ENCODE measurements around the gene ODAD4. TPM values are rescaled to one million over a fixed set of nuclear protein-coding genes. Genes with fewer than 3 reads are reported as not detected.

The ODAD4 gene
- total and polyA plus RNA-seq, 3 donors from 2014 or later, result 22.3 to 53.7 (median 26.0) TPM

- DNase-seq, result no peak
- 90 to 93% methylated on average over 4 of the region's 4 CpGs for WGBS, 2 donors
- intact Hi-C loops (cut with DNase I; ENCODE audit: low total_unique reads), result no loop called here
- H3K4me3 ChIP-seq, result no peak overlapping the region
- no peaks in the 10 kb centered on the region for H3K27me3 ChIP-seq
- H3K27ac ChIP-seq, result peak overlapping the region in 1 of 2 donors; percentile 82
- TF ChIP-seq POLR2A (IDR thresholded peaks at IDR 0.05), result no peak
- TF ChIP-seq, protein P1, sequence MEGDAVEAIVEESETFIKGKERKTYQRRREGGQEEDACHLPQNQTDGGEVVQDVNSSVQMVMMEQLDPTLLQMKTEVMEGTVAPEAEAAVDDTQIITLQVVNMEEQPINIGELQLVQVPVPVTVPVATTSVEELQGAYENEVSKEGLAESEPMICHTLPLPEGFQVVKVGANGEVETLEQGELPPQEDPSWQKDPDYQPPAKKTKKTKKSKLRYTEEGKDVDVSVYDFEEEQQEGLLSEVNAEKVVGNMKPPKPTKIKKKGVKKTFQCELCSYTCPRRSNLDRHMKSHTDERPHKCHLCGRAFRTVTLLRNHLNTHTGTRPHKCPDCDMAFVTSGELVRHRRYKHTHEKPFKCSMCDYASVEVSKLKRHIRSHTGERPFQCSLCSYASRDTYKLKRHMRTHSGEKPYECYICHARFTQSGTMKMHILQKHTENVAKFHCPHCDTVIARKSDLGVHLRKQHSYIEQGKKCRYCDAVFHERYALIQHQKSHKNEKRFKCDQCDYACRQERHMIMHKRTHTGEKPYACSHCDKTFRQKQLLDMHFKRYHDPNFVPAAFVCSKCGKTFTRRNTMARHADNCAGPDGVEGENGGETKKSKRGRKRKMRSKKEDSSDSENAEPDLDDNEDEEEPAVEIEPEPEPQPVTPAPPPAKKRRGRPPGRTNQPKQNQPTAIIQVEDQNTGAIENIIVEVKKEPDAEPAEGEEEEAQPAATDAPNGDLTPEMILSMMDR (IDR thresholded peaks at IDR 0.05), result no peak
- H3K4me1 ChIP-seq, result peaks cover 27% of the 10 kb centered on the region
- H3K9me3 ChIP-seq, result no peaks in the 10 kb centered on the region
- peaks cover 2% of the 10 kb centered on the region for H3K36me3 ChIP-seq (ENCODE audit: low read depth, missing control alignments)
These were observed 47.6 kb downstream of the ODAD4 start for GRCh38 chr17:41977991-41978390.

- no peaks in the 10 kb centered on the region for H3K27me3 ChIP-seq
- peak overlapping the region in 1 of 2 donors; percentile 11 for H3K27ac ChIP-seq
- no peaks in the 10 kb centered on the region for H3K9me3 ChIP-seq
- DNase-seq, result no peak
- H3K4me1 ChIP-seq, result peaks cover 8% of the 10 kb centered on the region
- WGBS, 2 donors, result 79 to 84% methylated on average over 14 of the region's 14 CpGs
- TF ChIP-seq, protein P1 (IDR thresholded peaks at IDR 0.05), result no peak
- TF ChIP-seq POLR2A (IDR thresholded peaks at IDR 0.05), result no peak
- no peak overlapping the region for H3K4me3 ChIP-seq
- peaks cover 2% of the 10 kb centered on the region for H3K36me3 ChIP-seq (ENCODE audit: low read depth, missing control alignments)
- intact Hi-C loops (cut with DNase I; ENCODE audit: low total_unique reads), result no loop called here
These were observed 51.8 kb downstream of the ODAD4 start for GRCh38 chr17:41982026-41982760.

DNA sequence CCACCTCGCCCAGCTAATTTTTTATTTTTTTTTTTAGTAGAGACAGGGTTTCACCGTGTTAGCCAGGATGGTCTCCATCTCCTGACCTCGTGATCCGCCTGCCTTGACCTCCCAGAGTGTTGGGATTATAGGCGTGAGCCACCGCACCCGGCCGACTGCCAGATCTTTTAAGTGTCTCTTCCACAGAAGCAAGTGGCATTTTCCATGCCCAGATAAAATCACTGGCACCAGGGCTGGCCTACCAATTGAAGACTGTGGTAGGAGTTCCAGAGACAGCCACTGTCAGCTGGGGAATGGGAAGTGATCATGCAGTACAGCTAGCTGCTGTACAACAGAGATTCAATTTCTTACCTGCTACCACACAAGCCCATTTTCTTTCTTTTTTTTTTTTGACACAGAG lies 54.0 kb downstream of the ODAD4 start:
- DNase-seq, result no peak
- WGBS, 2 donors, result 93 to 95% methylated on average over 8 of the region's 8 CpGs
- Histone ChIP-seq H3K27me3 (no peaks in the 10 kb centered on the region), H3K4me3 (no peak overlapping the region), H3K4me1 (no peaks in the 10 kb centered on the region), H3K9me3 (no peaks in the 10 kb centered on the region), H3K36me3 (ENCODE audit: low read depth, missing control alignments) (peaks cover 2% of the 10 kb centered on the region), H3K27ac (no peak overlapping the region)
- TF ChIP-seq POLR2A (IDR thresholded peaks at IDR 0.05), result no peak
- intact Hi-C loops (cut with DNase I; ENCODE audit: low total_unique reads), result no loop called here

- WGBS, 2 donors, result 94 to 95% methylated on average over 8 of the region's 8 CpGs
- DNase-seq, result no peak
- Histone ChIP-seq H3K36me3 (ENCODE audit: low read depth, missing control alignments) (peaks cover 2% of the 10 kb centered on the region), H3K9me3 (no peaks in the 10 kb centered on the region), H3K4me1 (no peaks in the 10 kb centered on the region), H3K4me3 (no peak overlapping the region), H3K27ac (no peak overlapping the region), H3K27me3 (no peaks in the 10 kb centered on the region)
- TF ChIP-seq, protein P1 (IDR thresholded peaks at IDR 0.05), result no peak
- no peak for TF ChIP-seq POLR2A (IDR thresholded peaks at IDR 0.05)
- intact Hi-C loops (cut with DNase I; ENCODE audit: low total_unique reads), result no loop called here
These were observed 55.5 kb downstream of the ODAD4 start for GRCh38 chr17:41985919-41986318.

GRCh38 chr17:41986634-41987033 lies 56.2 kb downstream of the ODAD4 start:
- Histone ChIP-seq H3K27ac (no peak overlapping the region), H3K27me3 (no peaks in the 10 kb centered on the region), H3K4me3 (no peak overlapping the region), H3K9me3 (no peaks in the 10 kb centered on the region), H3K4me1 (no peaks in the 10 kb centered on the region), H3K36me3 (ENCODE audit: low read depth, missing control alignments) (peaks cover 2% of the 10 kb centered on the region)
- intact Hi-C loops (cut with DNase I; ENCODE audit: low total_unique reads), result no loop called here
- DNase-seq, result no peak
- WGBS, 2 donors, result 96 to 97% methylated on average over 1 of the region's 1 CpG
- no peak for TF ChIP-seq POLR2A (IDR thresholded peaks at IDR 0.05)
- TF ChIP-seq, protein P1 (IDR thresholded peaks at IDR 0.05), result no peak
